Tibial nerve (tissue), 4 donors: ENCODE measurements around the gene GNAL.

ENCODE experiments used
- CTCF ChIP-seq, 5 experiments: fragments of 200-600 bp in 3 of 5; fragments of 450-650 bp in 2 of 5; sonication (generic) in 3 of 5; IDR thresholded peaks; one replicate each; pipeline ENCODE4 v1.5.1; 2016 to 2019; ENCODE audit warnings: antibody characterized with exemption in 5 of 5, mild to moderate bottlenecking in 3 of 5, moderate library complexity in 2 of 5
- EP300 ChIP-seq, 2 donors: sonication (generic); formaldehyde crosslinking; IDR thresholded peaks; one replicate each; pipeline ENCODE4 v1.6.1; 2017; ENCODE audit warnings: antibody characterized with exemption in 2 of 2, mild to moderate bottlenecking in 1 of 2
- POLR2A ChIP-seq, 2 donors: fragments of 450-650 bp; IDR thresholded peaks; one replicate each; pipeline ENCODE4 v1.6.1; 2017; ENCODE audit warnings: antibody characterized with exemption in 2 of 2, mild to moderate bottlenecking in 2 of 2, moderate library complexity in 2 of 2

DNA sequence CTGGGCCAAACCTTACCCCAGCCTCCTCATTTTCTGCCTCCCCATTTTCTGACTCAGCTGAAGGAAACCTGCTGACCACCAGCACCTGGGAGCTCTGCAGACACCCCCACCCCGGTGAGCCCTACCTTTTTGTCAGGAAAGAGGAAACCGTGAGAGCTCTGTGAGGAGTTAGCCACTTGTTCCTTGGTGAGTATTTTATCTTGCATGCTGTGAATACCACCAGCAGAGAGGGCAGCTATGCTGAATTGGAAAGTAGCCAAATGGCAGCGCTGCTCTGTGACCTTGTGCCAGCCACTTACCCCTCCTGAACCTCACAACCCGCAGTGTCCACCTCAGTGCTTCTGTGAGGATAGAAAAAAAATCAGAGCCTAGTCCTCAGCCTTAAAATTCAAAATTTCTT is 216.5 kb downstream of the GNAL start:
- TF ChIP-seq POLR2A (IDR thresholded peaks at IDR 0.05) (no peak), CTCF (IDR thresholded peaks at IDR 0.05) (no peak), EP300 (IDR thresholded peaks at IDR 0.05) (no peak)
